Hematopoietic multipotent progenitor cell treated with erythropoietin and hydrocortisone succinate and interleukin-3 and kit ligand, for 17 days (in vitro differentiated cells): Measurements from ENCODE around the gene RPH3AL.
"Not testable (repeated sequence)": the region's sequence is repeated elsewhere in the genome, so short reads cannot be mapped to it uniquely, and the experiment has no call there.

Experiments
- DNase-seq: peaks from one replicate; pipeline ENCODE4 v3.0.0-alpha.2; 2015; ENCODE audit warnings: low spot score

The RPH3AL gene

GRCh38 chr17:202501-202951 lies 150.1 kb downstream of the RPH3AL start:
- DNase-seq = no peak

- DNase-seq = not testable (repeated sequence)
Measured at GRCh38 chr17:201736-202135, 150.9 kb downstream of the RPH3AL start.

DNA sequence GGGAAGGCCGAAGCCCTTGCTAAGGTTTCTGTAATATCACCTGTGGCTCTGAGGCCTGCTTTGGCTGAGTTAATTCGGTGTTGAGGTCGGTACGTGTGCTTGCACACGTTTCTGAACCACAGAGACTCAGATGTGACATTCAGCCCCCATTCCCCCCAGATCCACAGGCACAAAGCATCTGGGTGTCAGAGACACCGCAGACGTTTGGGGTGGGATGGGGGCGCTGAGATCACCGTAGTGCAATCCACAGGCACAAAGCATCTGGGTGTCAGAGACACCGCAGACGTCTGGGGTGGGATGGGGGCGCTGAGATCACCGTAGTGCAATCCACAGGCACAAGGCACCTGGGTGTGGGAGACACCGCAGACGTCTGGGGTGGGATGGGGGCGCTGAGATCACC lies 151.3 kb downstream of the RPH3AL start:
- DNase-seq = not testable (repeated sequence)

- no peak for DNase-seq
Measured at GRCh38 chr17:200586-200985, 152.0 kb downstream of the RPH3AL start.

DNA sequence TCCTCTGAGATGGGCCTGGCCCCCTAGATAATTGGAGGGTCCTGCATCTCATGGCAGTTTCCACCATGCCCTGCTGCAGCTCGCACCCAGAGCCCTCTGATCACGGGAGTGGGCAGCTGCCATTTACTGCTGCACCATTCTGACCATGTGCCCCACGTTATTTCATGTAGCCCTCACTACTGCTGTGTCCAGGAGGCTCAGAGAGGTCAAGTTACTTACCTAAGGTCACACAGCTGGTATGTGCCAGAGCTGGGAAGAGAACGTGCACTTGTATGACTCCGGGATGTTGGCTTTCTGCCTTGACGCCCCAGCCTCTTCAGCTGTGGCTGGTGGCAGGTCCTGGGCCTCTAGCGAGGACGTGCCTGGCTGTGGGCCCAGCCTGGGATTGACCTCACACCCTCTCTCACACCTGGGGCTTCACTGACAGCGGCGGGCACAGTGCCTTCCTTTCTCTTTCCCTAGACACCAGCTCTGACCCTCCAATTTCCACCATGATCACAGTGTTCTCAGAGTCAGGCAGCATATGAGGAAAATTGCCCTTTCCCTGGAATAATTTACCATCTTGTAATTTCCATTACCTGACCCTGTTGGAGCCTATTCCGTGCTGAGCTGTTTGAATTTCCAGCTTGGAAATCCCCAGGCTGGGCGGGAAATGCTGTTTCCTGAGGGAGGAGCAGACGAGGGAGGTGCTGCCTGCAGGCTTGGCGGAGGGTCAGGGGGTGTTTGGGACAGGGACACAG lies 152.6 kb downstream of the RPH3AL start:
- no peak for DNase-seq

GRCh38 chr17:199191-199604 lies 153.4 kb downstream of the RPH3AL start:
- DNase-seq = no peak

DNA sequence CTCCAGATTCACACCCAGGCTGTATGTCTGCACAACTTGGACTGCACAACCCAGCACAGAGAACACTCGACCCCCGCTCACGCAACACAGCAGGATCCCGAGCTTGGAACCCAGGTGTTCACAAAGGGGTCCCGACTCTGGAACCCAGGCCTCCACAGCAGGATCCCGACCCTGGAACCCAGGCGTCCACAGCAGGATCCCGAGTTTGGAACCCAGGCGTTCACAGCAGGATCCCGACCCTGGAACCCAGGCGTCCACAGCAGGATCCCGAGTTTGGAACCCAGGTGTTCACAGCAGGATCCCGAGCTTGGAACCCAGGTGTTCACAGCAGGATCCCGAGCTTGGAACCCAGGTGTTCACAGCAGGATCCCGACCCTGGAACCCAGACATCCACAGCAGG lies 154.4 kb downstream of the RPH3AL start:
- not testable (repeated sequence) for DNase-seq

DNA sequence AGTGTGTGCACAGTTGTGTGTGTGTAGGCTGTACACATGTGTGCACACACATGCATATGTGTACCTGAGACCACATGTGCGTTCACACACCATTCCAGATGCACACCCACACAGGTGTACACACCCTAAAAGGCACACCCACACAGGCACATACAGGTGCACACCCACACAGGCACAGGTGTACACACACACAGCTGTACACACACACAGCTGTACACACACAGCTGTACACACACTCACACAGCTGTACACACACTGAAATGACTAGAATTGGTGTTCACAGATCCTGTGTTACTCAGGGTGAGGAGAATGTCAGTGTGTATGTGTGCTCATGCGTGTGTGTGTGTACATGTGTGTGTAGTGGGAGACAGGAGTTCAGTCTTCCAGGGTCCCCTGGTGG lies 155.3 kb downstream of the RPH3AL start:
- DNase-seq = no peak

DNA sequence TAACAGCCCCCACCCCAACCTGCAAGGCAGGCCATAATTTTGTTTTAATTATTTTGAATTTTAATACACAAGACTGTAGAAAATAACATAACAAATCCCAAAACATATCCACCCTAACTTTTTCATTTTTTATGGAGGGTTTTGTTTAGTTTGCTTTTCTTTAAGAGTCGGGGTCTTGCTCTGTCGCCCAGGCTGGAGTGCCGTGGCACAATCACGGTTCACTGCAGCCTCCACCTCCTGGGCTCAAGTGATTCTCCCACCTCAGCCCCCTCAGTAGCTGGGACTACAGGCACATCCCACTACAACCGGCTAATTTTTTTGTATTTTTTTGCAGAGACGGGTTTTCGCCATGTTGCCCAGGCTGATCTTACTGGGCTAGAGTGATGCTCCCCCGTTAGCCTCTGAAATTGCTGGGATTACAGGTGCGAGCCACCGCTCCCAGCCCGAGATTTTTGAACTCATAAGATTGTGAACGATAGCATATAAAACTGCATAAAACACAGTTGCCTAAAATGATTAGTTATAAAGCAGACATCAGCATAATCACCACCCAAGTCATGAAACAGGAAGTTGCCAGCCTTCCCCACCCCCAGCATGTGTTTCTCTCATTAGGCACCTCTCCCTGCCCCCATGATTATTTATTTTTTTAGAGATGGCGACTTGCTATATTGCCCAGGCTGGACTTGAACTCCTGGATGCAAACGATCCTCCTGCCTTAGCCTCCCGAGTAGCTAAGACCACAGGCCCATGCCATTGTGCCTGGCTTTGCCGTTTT lies 157.6 kb downstream of the RPH3AL start:
- no peak for DNase-seq

- DNase-seq = no peak
Measured at GRCh38 chr17:193841-194806, 158.5 kb downstream of the RPH3AL start.

- no peak for DNase-seq
Measured at GRCh38 chr17:193426-193810, 159.2 kb downstream of the RPH3AL start.

DNA sequence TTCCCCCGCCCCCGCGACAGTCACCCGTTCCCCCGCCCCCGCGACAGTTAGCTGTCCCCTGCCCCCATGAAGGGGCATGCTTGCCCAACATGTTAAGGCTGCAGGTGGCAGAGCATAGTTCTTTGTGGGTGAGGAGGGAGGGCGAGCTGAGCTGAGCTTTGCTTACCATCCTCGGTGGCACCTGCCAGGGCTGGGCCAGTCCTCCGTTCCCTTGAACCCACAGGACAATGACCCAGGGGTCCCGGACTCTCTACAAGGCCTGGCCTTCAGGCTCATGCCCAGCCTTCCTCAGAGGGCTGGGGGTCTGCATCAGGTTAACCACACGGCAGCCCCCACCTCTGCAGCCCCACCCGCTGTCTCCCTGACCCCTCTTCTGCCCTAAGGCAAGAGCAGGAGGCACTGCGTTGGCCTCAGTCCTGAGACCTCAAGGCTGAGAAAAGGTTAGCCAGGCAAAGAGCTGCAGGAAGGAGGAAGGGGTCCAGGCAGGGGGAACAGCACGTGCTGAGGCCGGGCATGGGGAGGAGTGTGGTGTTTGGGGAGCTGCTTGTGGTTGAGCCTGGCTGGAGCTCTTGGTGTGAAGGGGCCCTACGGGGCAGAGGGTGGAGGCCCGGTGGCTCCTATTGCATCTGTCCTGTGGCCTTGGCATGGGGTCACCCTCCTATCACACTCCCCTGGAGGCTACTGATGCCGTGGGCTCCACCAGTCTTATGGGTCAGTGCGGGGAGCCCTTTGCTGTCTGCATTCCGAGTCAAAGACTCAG lies 159.8 kb downstream of the RPH3AL start:
- no peak for DNase-seq

- DNase-seq = no peak
Measured at GRCh38 chr17:189444-189843, 163.2 kb downstream of the RPH3AL start.

DNA sequence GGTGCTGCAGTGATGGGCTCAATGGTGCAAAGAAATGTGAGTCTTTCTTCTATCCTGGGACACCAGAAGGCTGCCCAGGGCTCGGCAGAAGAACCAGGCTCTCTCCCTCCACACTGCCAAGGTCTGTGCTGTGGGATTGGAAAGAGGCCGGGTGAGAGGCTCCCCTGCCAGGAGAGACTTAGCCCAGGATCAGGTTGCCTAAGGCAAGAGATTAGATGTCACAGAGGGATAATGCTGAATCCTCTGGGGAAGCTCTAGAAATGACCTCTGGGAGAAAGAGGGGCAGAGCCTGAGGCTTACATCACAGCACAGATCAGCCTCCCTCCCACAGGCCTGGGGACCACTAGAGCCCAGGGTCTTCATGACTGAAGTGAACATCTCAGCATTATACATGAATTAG lies 165.5 kb downstream of the RPH3AL start:
- no peak for DNase-seq

DNA sequence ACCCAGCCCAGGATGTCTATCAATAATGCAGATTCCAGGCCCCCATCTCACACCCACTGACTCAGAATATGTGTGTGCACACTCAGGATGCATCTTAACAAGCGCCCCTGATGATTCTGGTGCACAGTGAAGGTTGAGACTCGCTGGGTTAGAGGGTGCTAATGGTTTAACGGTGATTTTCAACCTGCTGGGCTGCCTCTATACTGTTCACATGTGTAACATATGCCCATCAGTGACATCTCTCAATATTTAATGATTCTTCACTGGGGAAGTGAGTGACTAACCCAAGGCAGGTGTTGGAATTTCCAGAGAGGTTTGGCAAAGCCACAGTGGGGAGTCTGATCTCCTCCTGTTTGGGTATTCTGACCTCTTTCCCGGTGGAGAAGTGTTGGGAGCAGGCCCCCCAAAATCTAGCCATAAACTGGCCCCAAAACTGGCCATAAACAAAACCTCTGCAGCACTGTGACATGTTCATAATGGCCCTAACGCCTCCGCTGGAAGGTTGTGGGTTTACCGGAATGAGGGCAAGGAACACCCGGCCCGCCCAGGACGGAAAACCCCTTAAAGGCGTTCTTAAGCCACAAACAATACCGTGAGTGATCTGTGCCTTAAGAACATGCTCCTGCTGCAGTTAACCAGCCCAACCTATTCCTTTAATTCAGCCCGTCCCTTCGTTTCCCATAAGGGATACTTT lies 167.0 kb downstream of the RPH3AL start:
- no peak for DNase-seq

GRCh38 chr17:183021-183420 lies 169.6 kb downstream of the RPH3AL start:
- DNase-seq = no peak

DNA sequence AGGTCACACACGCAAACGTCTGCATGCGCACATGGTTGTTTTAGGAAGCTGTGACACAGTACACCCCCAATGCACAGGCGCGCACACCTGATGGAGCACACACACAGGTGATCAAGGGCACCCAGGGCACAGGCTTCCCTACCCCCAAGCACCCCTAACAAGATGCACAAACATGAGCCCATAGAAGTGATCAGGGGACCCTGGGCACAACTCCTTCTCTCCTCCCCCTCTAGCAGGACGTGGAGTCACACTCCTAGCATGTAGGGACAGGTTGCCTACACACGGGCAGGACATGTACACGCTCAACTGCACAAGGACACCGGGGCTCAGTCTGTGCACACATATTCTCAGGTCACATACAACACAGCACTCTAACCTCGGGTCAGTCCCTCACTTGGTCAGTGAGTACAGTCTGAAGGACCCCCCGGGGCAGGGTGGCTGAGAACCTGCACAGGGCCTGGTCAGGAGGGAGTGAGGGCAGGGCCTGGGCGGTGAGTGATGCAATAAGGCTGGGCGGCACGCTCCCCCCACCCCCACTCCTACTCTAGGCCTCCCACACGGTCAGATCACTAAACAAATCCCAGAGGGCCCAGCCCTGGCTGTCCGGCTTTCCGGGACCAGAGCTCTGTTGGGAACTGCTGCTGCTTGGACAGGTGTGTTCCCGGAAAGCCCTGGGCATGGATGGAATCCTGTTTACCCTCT lies 170.4 kb downstream of the RPH3AL start:
- DNase-seq = no peak

DNA sequence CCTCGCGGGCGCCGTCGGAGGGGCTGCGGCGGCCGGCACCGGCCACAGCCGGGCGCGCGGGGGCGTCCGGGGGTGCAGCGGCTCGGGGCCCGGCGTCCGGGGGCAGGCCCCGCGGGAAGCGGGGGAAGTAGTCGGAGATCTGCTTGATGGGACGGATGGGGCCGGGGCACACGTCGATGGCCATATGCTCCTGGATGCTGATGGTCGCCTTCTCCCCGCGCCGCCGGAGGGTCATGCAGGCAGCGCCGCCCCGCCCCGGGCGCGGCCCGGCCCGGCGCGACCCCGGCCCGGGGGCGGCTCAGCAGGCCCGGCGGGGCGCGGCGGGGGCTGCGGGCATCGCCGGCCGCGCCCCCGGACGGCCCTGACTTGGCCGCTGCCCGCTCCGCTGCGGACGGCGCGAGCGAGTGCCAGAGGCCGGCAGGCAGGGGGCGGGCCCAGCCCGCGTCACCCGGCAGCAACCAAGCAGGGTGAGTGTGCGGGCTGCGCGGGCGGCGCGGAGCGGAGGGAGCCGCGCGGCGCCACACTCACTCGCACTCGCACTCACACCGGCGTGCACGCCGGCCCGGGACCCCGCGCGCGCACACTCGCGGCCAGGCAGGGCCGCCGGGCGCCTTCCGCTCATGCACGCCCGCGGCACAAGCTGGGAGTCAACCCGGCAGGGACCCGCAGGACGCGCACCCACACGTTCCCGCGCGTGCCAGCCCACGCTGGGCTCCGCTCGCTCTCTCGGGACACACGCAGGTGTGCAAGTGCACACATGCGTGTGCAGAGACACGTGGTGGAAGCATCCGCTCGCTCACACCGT lies 171.2 kb downstream of the RPH3AL start, which contains the start of gene DOC2B:
TSS of gene DOC2B (minus strand) at position 406 of the 805 bp plus-strand sequence. CDS start at position 235, 171 bp downstream.
- DNase-seq = no peak
